Non-pigmented ciliary epithelial cell (primary cell): ENCODE measurements around the gene PRDM1.

Experiments used
- DNase-seq: peaks from one replicate; pipeline ENCODE4 v3.0.0-alpha.2; 2010; ENCODE audit warnings: low read depth

PRDM1 gene

GRCh38 chr6:106070636-106071035 lies 15.5 kb upstream of the PRDM1 start:
- no peak for DNase-seq

- DNase-seq = no peak
Measured at GRCh38 chr6:106072501-106073090, 13.5 kb upstream of the PRDM1 start.

GRCh38 chr6:106074146-106074545 lies 12.0 kb upstream of the PRDM1 start:
- no peak for DNase-seq

GRCh38 chr6:106076139-106076538 lies 10.0 kb upstream of the PRDM1 start:
- no peak for DNase-seq

- DNase-seq = no peak
Measured at GRCh38 chr6:106077170-106077569, 9.0 kb upstream of the PRDM1 start.

GRCh38 chr6:106077881-106078280 lies 8.3 kb upstream of the PRDM1 start:
- no peak for DNase-seq

GRCh38 chr6:106079961-106080762 lies 6.0 kb upstream of the PRDM1 start:
- no peak for DNase-seq

GRCh38 chr6:106080763-106081095 lies 5.4 kb upstream of the PRDM1 start:
- DNase-seq = no peak

- DNase-seq = no peak
Measured at GRCh38 chr6:106081715-106082114, 4.4 kb upstream of the PRDM1 start.

- no peak for DNase-seq
Measured at GRCh38 chr6:106082735-106083398, 3.3 kb upstream of the PRDM1 start.

GRCh38 chr6:106083618-106084017 lies 2.5 kb upstream of the PRDM1 start:
- DNase-seq = no peak

- DNase-seq = peak; percentile 78
Measured at GRCh38 chr6:106084106-106084988, 1.8 kb upstream of the PRDM1 start.

- no peak for DNase-seq
Measured at GRCh38 chr6:106084989-106085691, 996 bp upstream of the PRDM1 start.

GRCh38 chr6:106085692-106085983 lies 498 bp upstream of the PRDM1 start:
- no peak for DNase-seq

GRCh38 chr6:106086814-106087175 lies 659 bp downstream of the PRDM1 start:
- no peak for DNase-seq

GRCh38 chr6:106087548-106088325 lies 1.6 kb downstream of the PRDM1 start:
- no peak for DNase-seq

GRCh38 chr6:106090001-106090400 lies 3.9 kb downstream of the PRDM1 start:
- no peak for DNase-seq

- DNase-seq = no peak
Measured at GRCh38 chr6:106092279-106092678, 6.1 kb downstream of the PRDM1 start.

GRCh38 chr6:106094261-106094963 lies 8.3 kb downstream of the PRDM1 start:
- no peak for DNase-seq

GRCh38 chr6:106094964-106095335 lies 8.8 kb downstream of the PRDM1 start:
- DNase-seq = no peak
